CD4-positive, alpha-beta memory T cell (primary cell): ENCODE data around the gene TFEC. TPM values are rescaled to one million over a fixed set of nuclear protein-coding genes. Genes with fewer than 3 reads are reported as not detected.
"Not testable (repeated sequence)": the region's sequence is repeated elsewhere in the genome, so short reads cannot be mapped to it uniquely, and the experiment has no call there.

Source experiments
- CTCF ChIA-PET: fragments of 350-600 bp; sonication (Branson Sonifier 250); formaldehyde crosslinking; loops from one replicate; lab custom pipeline; 2021; ENCODE audit warnings: inconsistent platforms; ENCODE audit not compliant: partially characterized antibody; lab: Charles Lee
- POLR2A ChIA-PET: fragments of 350-600 bp; sonication (Branson Sonifier 250); formaldehyde crosslinking; loops from one replicate; lab custom pipeline; 2021; ENCODE audit not compliant: partially characterized antibody; lab: Charles Lee
- DNase-seq, 5 donors: peaks; one replicate each; pipeline versions ENCODE4 v3.0.0 to v3.0.0-alpha.2; 2020 to 2022; ENCODE audit warnings: mixed read lengths in 1 of 5
- H3K27ac ChIP-seq: one replicate; pipeline ENCODE4 v1.7.0; 2013; ENCODE audit warnings: low read depth, low read length
- H3K27me3 ChIP-seq: 2 replicates; pipeline ENCODE4 v1.7.0; 2013; ENCODE audit warnings: mild to moderate bottlenecking, low read length, moderate library complexity; ENCODE audit not compliant: insufficient read depth
- H3K36me3 ChIP-seq: 2 replicates; pipeline ENCODE4 v1.7.0; 2013; ENCODE audit warnings: mild to moderate bottlenecking, low read length, moderate library complexity; ENCODE audit not compliant: insufficient read depth
- H3K4me1 ChIP-seq: 2 replicates; pipeline ENCODE4 v1.7.0; 2013; ENCODE audit warnings: mild to moderate bottlenecking, low read length, moderate library complexity; ENCODE audit not compliant: insufficient read depth
- H3K4me3 ChIP-seq, 2 donors: one replicate each; pipeline ENCODE4 v1.7.0; 2013; ENCODE audit warnings: low read length in 2 of 2, mild to moderate bottlenecking in 1 of 2
- H3K9me3 ChIP-seq, 2 donors: one replicate each; pipeline ENCODE4 v1.7.0; 2013; ENCODE audit warnings: low read length in 2 of 2, control low read depth in 1 of 2; ENCODE audit not compliant: control insufficient read depth in 1 of 2
- H3K27ac Mint-ChIP-seq, 7 donors: one replicate each; pipeline ENCODE4 v1.8.0; 2020 to 2021; ENCODE audit warnings: mixed read lengths in 7 of 7, mild to moderate bottlenecking in 6 of 7, inconsistent platforms in 3 of 7, moderate library complexity in 3 of 7
- H3K27me3 Mint-ChIP-seq, 2 donors: one replicate each; pipeline ENCODE4 v1.8.0; 2020 to 2021; ENCODE audit warnings: mixed read lengths in 2 of 2
- H3K36me3 Mint-ChIP-seq, 2 donors: one replicate each; pipeline ENCODE4 v1.8.0; 2020 to 2021; ENCODE audit warnings: mixed read lengths in 2 of 2, inconsistent platforms in 1 of 2, mild to moderate bottlenecking in 1 of 2
- H3K4me1 Mint-ChIP-seq, 4 donors: one replicate each; pipeline ENCODE4 v1.8.0; 2020 to 2021; ENCODE audit warnings: mixed read lengths in 4 of 4, mild to moderate bottlenecking in 1 of 4
- H3K4me3 Mint-ChIP-seq, 8 donors: one replicate each; pipeline ENCODE4 v1.8.0; 2020 to 2021; ENCODE audit warnings: mixed read lengths in 8 of 8, mild to moderate bottlenecking in 7 of 8, moderate library complexity in 6 of 8, inconsistent platforms in 3 of 8
- H3K9me3 Mint-ChIP-seq, 8 donors: one replicate each; pipeline ENCODE4 v1.8.0; 2020 to 2021; ENCODE audit warnings: mixed read lengths in 8 of 8, mild to moderate bottlenecking in 5 of 8, inconsistent platforms in 3 of 8, moderate library complexity in 1 of 8
- intact Hi-C: fragments of 100-400 bp; cut with micrococcal nuclease; formaldehyde crosslinking; loops from one replicate; pipeline ENCODE4 v1.15.1; 2023
- polyA plus RNA-seq, 2 donors: library from polyadenylated mRNA; unstranded; fragments of 300-500 nt; fragmentation: Illumina TruSeq; gene quantifications; one replicate each; pipeline ENCODE4 v1.2.3, GENCODE V29; 2021
- total RNA-seq, 2 experiments: library from RNA; stranded (reverse); gene quantifications; one replicate each; pipeline ENCODE4 v1.2.3, GENCODE V29; 2021

Gene TFEC
- total RNA-seq, result 1 to 10 TPM in 1 of 2 experiments, under 1 TPM in 1; 0.70 to 1.2 TPM
- polyA plus RNA-seq, result under 1 TPM in 1 of 2 donors, not detected in 1; 0.20 TPM

- no peak within 1 kb of the TSS for H3K27ac ChIP-seq
Observed at GRCh38 chr7:116030651-116031276, at the start of gene TFEC. Gene TFEC, minus strand, starts transcription at chr7:116030763. Its CDS starts 46,322 bp downstream, at chr7:115984441.

DNA sequence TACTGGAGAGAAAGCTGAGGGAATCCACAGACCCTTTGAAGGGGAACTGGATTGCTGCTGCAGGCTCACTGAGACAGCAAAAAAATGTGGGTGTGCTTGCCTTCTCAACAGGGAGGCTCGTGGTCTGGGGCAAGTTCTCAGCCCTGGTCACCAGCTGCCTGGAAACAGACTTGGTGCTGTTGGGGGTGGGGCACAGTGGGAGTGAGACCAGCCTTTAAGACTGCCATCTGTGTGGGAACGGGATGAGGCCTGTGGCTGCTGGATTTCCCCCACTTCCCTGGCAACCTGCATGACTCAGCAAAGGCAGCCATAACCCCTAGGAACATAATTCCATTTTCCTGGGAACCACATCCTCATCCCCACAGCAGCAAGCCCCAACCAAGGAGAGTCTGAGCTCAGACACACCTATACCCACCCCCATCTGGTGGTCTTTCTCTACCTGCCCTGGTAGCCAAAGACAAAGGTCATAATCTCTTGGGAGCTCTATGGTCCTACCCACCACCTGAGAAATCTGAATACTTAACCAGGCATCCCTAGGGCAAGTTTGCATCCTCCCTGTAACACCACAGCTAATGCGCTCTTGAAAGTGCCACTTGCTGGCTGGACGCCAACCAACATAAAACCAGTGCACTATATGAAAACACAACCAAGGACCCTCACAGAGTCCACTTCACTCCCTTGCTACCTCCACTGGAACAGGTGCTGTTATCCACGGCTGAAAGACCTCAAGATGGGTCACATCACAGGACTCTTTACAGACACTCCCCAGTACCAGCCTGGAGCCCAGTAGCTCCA is 45.0 kb upstream of the TFEC start:
- H3K4me1 ChIP-seq, result no peaks in the 10 kb centered on the region
- no peak overlapping the region for H3K27ac ChIP-seq
- Mint-ChIP-seq H3K4me3 (no peak overlapping the region), H3K27ac (no peak overlapping the region), H3K27me3 (peaks cover 0 to 2% of the 10 kb centered on the region in 2 donors), H3K36me3 (no peaks in the 10 kb centered on the region), H3K9me3 (peaks cover 0 to 3% (median 0%) of the 10 kb centered on the region in 8 donors), H3K4me1 (no peaks in the 10 kb centered on the region)
- no peak overlapping the region for H3K4me3 ChIP-seq
- H3K27me3 ChIP-seq, result no peaks in the 10 kb centered on the region
- ChIA-PET CTCF (no interaction called here), POLR2A (no interaction called here)
- peak in 1 of 5 donors; percentile 34 for DNase-seq
- intact Hi-C loops, result no loop called here
- no peaks in the 10 kb centered on the region for H3K36me3 ChIP-seq
- no peaks in the 10 kb centered on the region for H3K9me3 ChIP-seq

More at GRCh38 chr7:116030651-116031276, at the start of gene TFEC:
- CTCF ChIA-PET, result no interaction called here
- no peaks in the 10 kb centered on the region for H3K4me1 ChIP-seq
- H3K27ac Mint-ChIP-seq, result no peak within 1 kb of the TSS
- H3K27me3 Mint-ChIP-seq, result peaks cover 0 to 1% of the 10 kb centered on the region in 2 donors
- H3K4me3 ChIP-seq, result no peak within 1 kb of the TSS
- peaks cover 0 to 2% (median 0%) of the 10 kb centered on the region in 4 donors for H3K4me1 Mint-ChIP-seq
- intact Hi-C loops, result no loop called here
- DNase-seq, result no peak
- H3K27me3 ChIP-seq, result no peaks in the 10 kb centered on the region
- no peaks in the 10 kb centered on the region for H3K36me3 ChIP-seq
- no peaks in the 10 kb centered on the region for H3K9me3 ChIP-seq
- H3K9me3 Mint-ChIP-seq, result peaks cover 0 to 5% (median 0%) of the 10 kb centered on the region in 8 donors
- POLR2A ChIA-PET, result no interaction called here
- H3K36me3 Mint-ChIP-seq, result no peaks in the 10 kb centered on the region
- no peak within 1 kb of the TSS for H3K4me3 Mint-ChIP-seq

DNA sequence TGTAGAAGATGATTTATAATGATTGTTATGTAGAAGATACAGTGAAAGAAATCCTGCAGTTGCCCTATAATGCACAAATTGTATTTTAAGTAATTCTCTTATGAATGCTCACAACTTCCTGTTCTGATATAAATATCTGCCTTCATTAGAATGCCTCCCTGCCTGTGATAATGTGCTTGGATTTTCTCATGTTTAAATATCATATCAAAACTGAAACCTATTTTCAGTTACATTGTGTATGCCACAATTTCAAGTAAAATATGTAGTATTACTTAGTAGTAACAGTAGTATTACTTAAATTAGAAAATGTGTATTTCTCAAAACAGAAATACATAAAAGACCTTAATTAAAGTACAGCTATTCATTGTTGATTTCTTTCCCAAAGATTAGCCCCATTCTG is 41.1 kb upstream of the TFEC start:
- no peak overlapping the region for H3K4me3 ChIP-seq
- no peaks in the 10 kb centered on the region for H3K36me3 ChIP-seq
- no peak for DNase-seq
- H3K4me3 Mint-ChIP-seq, result no peak overlapping the region
- no peaks in the 10 kb centered on the region for H3K27me3 ChIP-seq
- POLR2A ChIA-PET, result no interaction called here
- H3K9me3 ChIP-seq, result no peaks in the 10 kb centered on the region
- intact Hi-C loops, result no loop called here
- H3K4me1 Mint-ChIP-seq, result no peaks in the 10 kb centered on the region
- H3K27me3 Mint-ChIP-seq, result peaks cover 0 to 2% of the 10 kb centered on the region in 2 donors
- no peak overlapping the region for H3K27ac Mint-ChIP-seq
- CTCF ChIA-PET, result no interaction called here
- no peaks in the 10 kb centered on the region for H3K4me1 ChIP-seq
- no peaks in the 10 kb centered on the region for H3K36me3 Mint-ChIP-seq
- H3K27ac ChIP-seq, result no peak overlapping the region
- H3K9me3 Mint-ChIP-seq, result peaks cover 0 to 3% (median 0%) of the 10 kb centered on the region in 8 donors

DNA sequence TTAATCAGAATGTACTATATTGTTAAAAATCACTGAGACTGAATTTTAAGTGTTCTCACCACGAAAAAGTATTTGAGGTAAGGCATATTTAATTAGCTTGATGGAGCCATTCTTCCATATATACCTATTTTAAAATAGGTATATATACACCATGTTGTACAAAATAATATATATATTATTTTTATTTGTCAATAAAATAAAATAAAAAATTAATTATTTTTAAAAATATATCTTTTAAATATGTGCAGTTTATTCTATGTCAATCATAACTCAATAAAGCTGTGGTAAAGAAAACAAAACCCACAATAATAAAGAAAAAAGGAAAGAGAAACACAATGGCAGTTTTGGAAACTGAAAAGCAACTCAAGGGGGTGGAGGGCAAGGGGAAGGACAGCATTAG is 33.6 kb upstream of the TFEC start:
- H3K36me3 ChIP-seq, result no peaks in the 10 kb centered on the region
- DNase-seq, result no peak
- no peaks in the 10 kb centered on the region for H3K9me3 ChIP-seq
- no peak overlapping the region for H3K4me3 ChIP-seq
- peaks cover 0 to 2% of the 10 kb centered on the region in 2 donors for H3K27me3 Mint-ChIP-seq
- ChIA-PET CTCF (no interaction called here), POLR2A (no interaction called here)
- no peaks in the 10 kb centered on the region for H3K4me1 ChIP-seq
- H3K4me1 Mint-ChIP-seq, result no peaks in the 10 kb centered on the region
- no peak overlapping the region for H3K27ac ChIP-seq
- intact Hi-C loops, result no loop called here
- no peak overlapping the region for H3K4me3 Mint-ChIP-seq
- H3K9me3 Mint-ChIP-seq, result peaks cover 0 to 2% (median 0%) of the 10 kb centered on the region in 8 donors
- no peak overlapping the region for H3K27ac Mint-ChIP-seq
- H3K36me3 Mint-ChIP-seq, result no peaks in the 10 kb centered on the region
- no peaks in the 10 kb centered on the region for H3K27me3 ChIP-seq

- Histone ChIP-seq H3K4me1 (no peaks in the 10 kb centered on the region), H3K4me3 (no peak overlapping the region), H3K27ac (no peak overlapping the region), H3K9me3 (no peaks in the 10 kb centered on the region), H3K27me3 (no peaks in the 10 kb centered on the region), H3K36me3 (no peaks in the 10 kb centered on the region)
- Mint-ChIP-seq H3K36me3 (no peaks in the 10 kb centered on the region), H3K9me3 (peaks cover 0 to 2% (median 0%) of the 10 kb centered on the region in 8 donors), H3K4me3 (no peak overlapping the region), H3K27me3 (peaks cover 0 to 2% of the 10 kb centered on the region in 2 donors), H3K27ac (no peak overlapping the region), H3K4me1 (no peaks in the 10 kb centered on the region)
- ChIA-PET POLR2A (no interaction called here), CTCF (no interaction called here)
- intact Hi-C loops, result no loop called here
- DNase-seq, result no peak
Observed at GRCh38 chr7:116062666-116063065, 32.1 kb upstream of the TFEC start.

GRCh38 chr7:116052006-116052405 is 21.4 kb upstream of the TFEC start:
- H3K4me3 Mint-ChIP-seq, result no peak overlapping the region
- H3K9me3 Mint-ChIP-seq, result peaks cover 0 to 20% (median 3%) of the 10 kb centered on the region in 8 donors
- DNase-seq, result no peak
- H3K27me3 Mint-ChIP-seq, result no peaks in the 10 kb centered on the region
- Histone ChIP-seq H3K4me3 (no peak overlapping the region), H3K27me3 (no peaks in the 10 kb centered on the region), H3K36me3 (no peaks in the 10 kb centered on the region), H3K4me1 (no peaks in the 10 kb centered on the region), H3K9me3 (no peaks in the 10 kb centered on the region), H3K27ac (no peak overlapping the region)
- H3K36me3 Mint-ChIP-seq, result no peaks in the 10 kb centered on the region
- ChIA-PET CTCF (interaction anchor here (0.6 kb wide), 1 partner anchor 70 kb away, joined by 3 read pairs; no protein-coding TSS in a partner anchor), POLR2A (no interaction called here)
- intact Hi-C loops, result no loop called here
- H3K27ac Mint-ChIP-seq, result no peak overlapping the region
- no peaks in the 10 kb centered on the region for H3K4me1 Mint-ChIP-seq

DNA sequence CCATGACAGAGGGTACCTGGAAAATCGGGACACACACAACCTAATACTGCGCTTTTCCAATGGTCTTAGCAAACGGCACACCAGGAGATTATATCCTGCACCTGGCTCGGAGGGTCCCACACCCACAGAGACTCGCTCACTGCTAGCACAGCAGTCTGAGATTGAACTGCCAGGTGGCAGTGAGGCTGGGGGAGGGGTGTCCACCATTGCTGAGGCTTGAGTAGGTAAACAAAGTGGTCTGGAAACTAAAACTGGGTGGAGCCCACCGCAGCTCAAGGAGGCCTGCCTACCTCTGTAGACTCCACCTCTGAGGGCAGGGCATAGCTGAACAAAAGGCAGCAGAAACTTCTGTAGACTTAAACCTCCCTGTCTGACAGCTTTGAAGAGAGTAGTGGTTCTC is 16.7 kb upstream of the TFEC start:
- H3K27ac ChIP-seq, H3K36me3 Mint-ChIP-seq, H3K4me1 Mint-ChIP-seq, H3K9me3 ChIP-seq, POLR2A ChIA-PET, CTCF ChIA-PET, H3K27me3 ChIP-seq, H3K27ac Mint-ChIP-seq, DNase-seq, H3K27me3 Mint-ChIP-seq, H3K36me3 ChIP-seq, H3K4me3 ChIP-seq, intact Hi-C loops, H3K4me3 Mint-ChIP-seq, H3K4me1 ChIP-seq: not testable (repeated sequence)
- H3K9me3 Mint-ChIP-seq, result peaks cover 0 to 20% (median 5%) of the 10 kb centered on the region in 8 donors
